Coronary artery (tissue), 2 donors: ENCODE measurements around the gene MYD88.

ENCODE experiments used
- DNase-seq: peaks from one replicate; pipeline ENCODE4 v3.0.0-alpha.2; 2017; ENCODE audit warnings: low spot score
- H3K27ac ChIP-seq, 2 donors: fragments of 200-600 bp; sonication (generic); one replicate each; pipeline ENCODE4 v1.5.1; 2016 to 2019
- H3K4me3 ChIP-seq: fragments of 200-600 bp; sonication (generic); 2 replicates; pipeline ENCODE4 v1.5.1; 2016; ENCODE audit warnings: mild to moderate bottlenecking, moderate library complexity
- TF ChIP-seq, protein P1 (sequence below): fragments of 200-600 bp; sonication (generic); IDR thresholded peaks from one replicate; pipeline ENCODE4 v1.5.1; 2019; ENCODE audit warnings: antibody characterized with exemption

The MYD88 gene

DNA sequence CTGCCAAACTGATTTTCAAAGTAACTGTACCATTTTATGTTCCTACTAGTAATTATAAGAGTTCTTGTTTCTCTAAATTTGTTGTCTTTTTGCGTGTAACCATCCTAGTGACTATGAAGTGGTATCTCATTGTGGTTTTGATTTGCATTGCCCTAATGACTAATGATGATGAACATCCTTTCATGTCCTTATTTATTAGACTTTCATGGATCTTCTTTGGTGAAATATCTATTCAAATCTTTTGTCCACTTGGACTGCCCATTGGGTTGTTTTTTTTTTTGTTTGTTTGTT lies 30.5 kb downstream of the MYD88 start:
- DNase-seq, result no peak
- H3K27ac ChIP-seq, result no peak overlapping the region
- TF ChIP-seq, protein P1, sequence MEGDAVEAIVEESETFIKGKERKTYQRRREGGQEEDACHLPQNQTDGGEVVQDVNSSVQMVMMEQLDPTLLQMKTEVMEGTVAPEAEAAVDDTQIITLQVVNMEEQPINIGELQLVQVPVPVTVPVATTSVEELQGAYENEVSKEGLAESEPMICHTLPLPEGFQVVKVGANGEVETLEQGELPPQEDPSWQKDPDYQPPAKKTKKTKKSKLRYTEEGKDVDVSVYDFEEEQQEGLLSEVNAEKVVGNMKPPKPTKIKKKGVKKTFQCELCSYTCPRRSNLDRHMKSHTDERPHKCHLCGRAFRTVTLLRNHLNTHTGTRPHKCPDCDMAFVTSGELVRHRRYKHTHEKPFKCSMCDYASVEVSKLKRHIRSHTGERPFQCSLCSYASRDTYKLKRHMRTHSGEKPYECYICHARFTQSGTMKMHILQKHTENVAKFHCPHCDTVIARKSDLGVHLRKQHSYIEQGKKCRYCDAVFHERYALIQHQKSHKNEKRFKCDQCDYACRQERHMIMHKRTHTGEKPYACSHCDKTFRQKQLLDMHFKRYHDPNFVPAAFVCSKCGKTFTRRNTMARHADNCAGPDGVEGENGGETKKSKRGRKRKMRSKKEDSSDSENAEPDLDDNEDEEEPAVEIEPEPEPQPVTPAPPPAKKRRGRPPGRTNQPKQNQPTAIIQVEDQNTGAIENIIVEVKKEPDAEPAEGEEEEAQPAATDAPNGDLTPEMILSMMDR, result no peak

DNA sequence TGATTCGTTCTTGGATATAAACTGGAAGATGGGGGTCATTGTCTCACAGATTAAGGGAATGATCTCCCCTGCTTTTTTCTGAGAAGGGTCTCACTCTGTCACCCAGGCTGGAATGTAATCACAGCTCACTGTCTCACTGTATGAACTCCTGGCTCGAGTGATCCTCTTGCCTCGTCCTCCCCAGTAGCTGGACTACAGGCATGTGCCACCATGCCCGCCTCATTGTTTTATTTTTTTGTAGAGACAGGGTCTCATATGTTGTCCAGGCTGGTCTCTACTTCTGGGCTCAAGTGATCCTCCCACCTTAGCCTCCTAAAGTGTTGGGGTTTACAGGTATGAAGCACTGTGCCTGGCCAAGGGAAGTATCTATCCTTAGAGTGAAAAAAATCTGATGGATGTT lies 32.3 kb downstream of the MYD88 start:
- no peak for DNase-seq
- no peak overlapping the region for H3K4me3 ChIP-seq
- no peak overlapping the region for H3K27ac ChIP-seq
- TF ChIP-seq, protein P1, result no peak

More for the DNA sequence above, 30.5 kb downstream of the MYD88 start:
- H3K4me3 ChIP-seq, result no peak overlapping the region

DNA sequence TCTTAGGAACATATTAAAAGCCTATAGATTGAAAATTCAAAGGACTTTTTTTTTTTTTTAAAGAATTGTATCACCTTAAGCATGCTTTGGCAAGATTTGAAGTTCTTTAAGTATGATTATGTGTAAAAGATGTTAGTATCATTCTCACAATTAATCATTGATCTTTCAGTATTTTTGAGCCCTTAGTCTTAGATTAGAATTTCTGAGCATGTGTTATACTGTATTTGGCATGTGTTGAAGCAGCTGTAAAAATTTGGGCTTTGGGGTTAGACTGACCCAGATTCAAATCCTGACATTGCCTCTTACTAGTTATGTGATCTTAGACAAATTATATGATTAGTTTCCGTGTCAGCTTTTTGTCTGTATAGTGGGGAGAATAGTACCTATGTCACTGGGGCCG lies 33.2 kb downstream of the MYD88 start:
- H3K4me3 ChIP-seq, result no peak overlapping the region
- H3K27ac ChIP-seq, result no peak overlapping the region
- DNase-seq, result no peak
- TF ChIP-seq, protein P1, result no peak

DNA sequence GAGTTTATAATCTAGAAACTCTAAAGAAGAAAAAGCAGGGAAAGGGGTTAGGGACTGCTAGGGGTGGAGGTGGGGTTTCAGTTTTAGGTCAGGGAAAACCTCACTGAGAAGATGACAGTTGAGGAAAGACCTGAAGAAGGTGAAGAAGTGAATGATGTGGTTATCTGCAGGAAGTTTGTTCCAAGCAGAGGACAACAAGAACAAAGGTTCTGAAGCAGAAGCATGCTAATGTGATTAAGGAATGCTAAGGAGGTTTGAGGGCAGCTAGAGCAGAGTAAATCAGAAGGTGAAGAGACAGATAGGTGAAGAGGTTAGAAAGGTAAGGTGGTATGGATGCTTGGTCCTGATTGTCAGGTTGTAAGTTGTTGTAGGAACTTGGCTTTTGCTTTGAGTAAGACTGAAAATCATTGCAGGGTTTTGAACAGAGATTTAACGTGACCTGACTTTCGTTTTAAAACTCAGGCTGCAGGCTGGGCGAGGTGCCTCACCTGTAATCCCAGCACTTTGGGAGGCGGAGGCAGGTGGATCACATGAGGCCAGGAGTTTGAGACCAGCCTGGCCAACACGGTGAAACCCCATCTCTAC lies 35.5 kb downstream of the MYD88 start:
- no peak overlapping the region for H3K27ac ChIP-seq
- TF ChIP-seq, protein P1, result no peak
- no peak overlapping the region for H3K4me3 ChIP-seq
- no peak for DNase-seq

DNA sequence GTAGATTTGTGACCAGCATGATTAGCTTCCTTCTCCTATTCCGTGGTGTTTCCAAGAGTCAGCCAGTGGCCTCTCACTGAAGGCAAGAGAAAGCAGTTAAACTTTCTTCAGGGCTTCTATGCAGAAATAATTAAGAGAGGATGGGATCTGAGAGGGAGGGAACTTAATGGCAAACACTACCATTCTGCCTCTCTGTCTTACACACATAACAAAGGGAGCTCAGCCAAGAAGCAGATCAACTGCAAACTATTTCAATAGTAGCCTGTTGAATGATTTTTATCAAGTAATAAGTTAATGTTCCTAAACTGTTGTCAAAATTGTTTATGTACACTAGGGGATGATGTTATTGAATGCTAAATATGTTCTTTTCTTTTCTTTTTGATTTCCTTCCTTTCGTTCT lies 38.7 kb downstream of the MYD88 start:
- Histone ChIP-seq H3K27ac (no peak overlapping the region), H3K4me3 (no peak overlapping the region)
- DNase-seq, result no peak
- TF ChIP-seq, protein P1, result no peak

DNA sequence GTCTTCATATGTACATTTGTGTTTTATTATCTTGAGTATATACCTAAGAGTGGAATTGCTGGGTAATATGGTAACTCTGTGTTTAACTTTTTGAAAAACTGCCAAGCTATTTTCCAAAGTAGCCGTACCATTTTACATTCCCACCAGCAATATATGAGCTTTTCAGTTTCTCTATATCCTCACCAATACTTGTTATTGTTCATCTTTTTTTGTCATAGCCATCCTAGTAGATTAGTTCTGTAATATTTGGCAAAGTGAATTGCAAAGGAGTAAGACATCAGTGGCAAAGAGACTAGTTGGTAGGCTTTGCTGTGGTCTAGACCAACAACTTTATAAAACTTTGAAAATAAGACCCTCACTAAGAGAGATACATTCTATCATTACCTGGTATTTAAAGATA lies 48.3 kb downstream of the MYD88 start:
- H3K4me3 ChIP-seq, result no peak overlapping the region
- no peak for DNase-seq
- TF ChIP-seq, protein P1, result no peak
- H3K27ac ChIP-seq, result no peak overlapping the region

DNA sequence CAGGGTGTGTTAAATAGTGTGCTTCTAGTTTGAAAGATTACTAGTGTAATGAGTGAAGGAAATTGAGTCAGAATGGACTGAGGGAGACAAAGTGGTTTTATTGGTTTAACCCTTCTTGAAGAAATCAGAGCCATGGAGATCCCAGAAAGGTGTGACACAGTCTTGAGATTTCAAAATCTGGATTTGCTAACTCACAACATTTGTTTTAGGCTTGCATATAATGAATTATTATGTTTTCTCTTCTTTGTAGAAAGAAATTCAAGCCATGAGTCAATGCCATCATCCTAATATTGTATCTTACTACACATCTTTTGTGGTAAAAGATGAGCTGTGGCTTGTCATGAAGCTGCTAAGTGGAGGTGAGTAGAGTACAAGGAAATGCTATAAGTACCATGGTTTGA lies 52.0 kb downstream of the MYD88 start:
- DNase-seq, result no peak
- Histone ChIP-seq H3K27ac (no peak overlapping the region), H3K4me3 (no peak overlapping the region)
- TF ChIP-seq, protein P1, result no peak
